HCT116 (cell line): ENCODE results near the gene RANBP10. TPM values are rescaled to one million over a fixed set of nuclear protein-coding genes. Genes with fewer than 3 reads are reported as not detected.

Experiments
- ATAC-seq: fragments of 200-7000 bp; cut with Tn5 transposase; 2 replicates; pipeline ENCODE4 v1.9.1; 2020; ENCODE audit warnings: mild to moderate bottlenecking, moderate library complexity
- BruUV-seq: library from RNA; stranded (reverse); fragments of 400-500 nt; replicated peaks from 2 replicates; lab custom pipeline; 2021; lab: Mats Ljungman, UMichigan
- CTCF ChIA-PET: fragments of 300-600 bp; sonication (Branson Sonifier 250); formaldehyde crosslinking; loops from one replicate; lab custom pipeline; 2021; ENCODE audit warnings: antibody characterized with exemption; lab: Charles Lee
- POLR2A ChIA-PET: fragments of 300-600, 350-600 bp; sonication (Branson Sonifier 250); formaldehyde crosslinking; loops from one replicate; lab custom pipeline; 2021; ENCODE audit warnings: antibody characterized with exemption; lab: Charles Lee
- RAD21 ChIA-PET, 2 experiments: fragments of 300-600 bp; sonication (Branson Sonifier 250); formaldehyde crosslinking; loops; one replicate each; lab custom pipeline; 2023; ENCODE audit warnings: low total read pairs in 2 of 2; ENCODE audit not compliant: uncharacterized antibody in 2 of 2, unreplicated experiment in 2 of 2, low non-redundant PET in 1 of 2; lab: Charles Lee
- DNase-seq: peaks from one replicate; pipeline ENCODE4 v3.0.0-alpha.2; 2010; ENCODE audit warnings: low read depth, low spot score
- H2AFZ ChIP-seq: fragments of 200-600 bp; shearing (Covaris generic), sonication (generic); 2 replicates; pipeline ENCODE4 v1.6.1; 2017; ENCODE audit warnings: low read depth, mixed run types, mixed read lengths, antibody characterized with exemption, low read length; ENCODE audit not compliant: poor library complexity, severe bottlenecking
- H3K27ac ChIP-seq: 2 replicates; pipeline ENCODE4 v1.5.1; 2012; ENCODE audit warnings: low read depth, low read length
- H3K27me3 ChIP-seq: fragments of 200-600 bp; sonication (generic); 2 replicates; pipeline ENCODE4 v1.6.1; 2016; ENCODE audit warnings: mixed run types, low read length, mixed read lengths; ENCODE audit not compliant: insufficient read depth
- H3K36me3 ChIP-seq, 2 experiments: fragments of 200-500 bp in 1 of 2; fragments of 200-600 bp in 1 of 2; sonication (Bioruptor generic) in 1 of 2; sonication (generic) in 1 of 2; 2 replicates each; pipeline versions ENCODE4 v1.5.1 to v1.6.1; 2014 to 2016; ENCODE audit warnings: low read length in 2 of 2, inconsistent platforms in 1 of 2, mixed read lengths in 1 of 2, mixed run types in 1 of 2; ENCODE audit not compliant: insufficient read depth in 2 of 2, control insufficient read depth in 1 of 2
- H3K4me1 ChIP-seq, 2 experiments: fragments of 200-600 bp in 1 of 2; sonication (generic) in 1 of 2; 2 replicates each; pipeline versions ENCODE4 v1.5.1 to v1.6.1; 2012 to 2017; ENCODE audit warnings: low read length in 2 of 2, inconsistent platforms in 1 of 2, mild to moderate bottlenecking in 1 of 2, mixed read lengths in 1 of 2, mixed run types in 1 of 2, moderate library complexity in 1 of 2; ENCODE audit not compliant: insufficient read depth in 2 of 2, control insufficient read depth in 1 of 2
- H3K4me2 ChIP-seq: fragments of 200-600 bp; sonication (generic); 2 replicates; pipeline ENCODE4 v1.6.1; 2017; ENCODE audit warnings: mixed run types, low read length, mixed read lengths
- H3K4me3 ChIP-seq, 2 experiments: fragments of 200-600 bp in 1 of 2; sonication (generic) in 1 of 2; replicated peaks in 1 of 2; 2 replicates each; pipeline ENCODE4 v1.5.1; 2011 to 2016; ENCODE audit warnings: low read length in 2 of 2, control low read depth in 1 of 2, low read depth in 1 of 2, mild to moderate bottlenecking in 1 of 2, mixed read lengths in 1 of 2, mixed run types in 1 of 2
- H3K79me2 ChIP-seq: fragments of 200-600 bp; sonication (generic); 2 replicates; pipeline ENCODE4 v1.6.1; 2017; ENCODE audit warnings: mild to moderate bottlenecking, mixed run types, low read length, moderate library complexity, mixed read lengths; ENCODE audit not compliant: insufficient read depth
- H3K9ac ChIP-seq: fragments of 200-600 bp; sonication (generic); 2 replicates; pipeline ENCODE4 v1.6.1; 2016; ENCODE audit warnings: low read length, mixed read lengths
- H3K9me2 ChIP-seq: fragments of 200-600 bp; sonication (generic), shearing (Covaris generic); 2 replicates; pipeline ENCODE4 v1.6.1; 2017; ENCODE audit warnings: mixed run types, mild to moderate bottlenecking, moderate library complexity; ENCODE audit not compliant: insufficient read depth
- H3K9me3 ChIP-seq, 2 experiments: fragments of 200-500 bp in 1 of 2; fragments of 200-600 bp in 1 of 2; sonication (Bioruptor generic) in 1 of 2; sonication (generic) in 1 of 2; 2 replicates each; pipeline ENCODE4 v1.6.1; 2014 to 2017; ENCODE audit warnings: low read length in 2 of 2, mixed read lengths in 2 of 2, inconsistent platforms in 1 of 2, low read depth in 1 of 2, mild to moderate bottlenecking in 1 of 2, mixed run types in 1 of 2, moderate library complexity in 1 of 2; ENCODE audit not compliant: control insufficient read depth in 1 of 2, insufficient read depth in 1 of 2
- H4K20me1 ChIP-seq: fragments of 200-600 bp; sonication (generic), shearing (Covaris generic); 2 replicates; pipeline ENCODE4 v1.6.1; 2017; ENCODE audit warnings: mixed run types, mild to moderate bottlenecking, moderate library complexity; ENCODE audit not compliant: insufficient read depth
- EGR1 ChIP-seq: IDR thresholded peaks from 2 replicates; pipeline ENCODE4 v1.6.1; 2012; ENCODE audit warnings: low read depth
- MAX ChIP-seq: IDR thresholded peaks from 2 replicates; pipeline ENCODE4 v1.6.1; 2012
- POLR2AphosphoS5 ChIP-seq: IDR thresholded peaks from 2 replicates; pipeline ENCODE4 v1.6.1; 2011; ENCODE audit warnings: mild to moderate bottlenecking, low read depth, low read length, moderate library complexity
- SIN3A ChIP-seq: IDR thresholded peaks from 2 replicates; pipeline ENCODE4 v1.6.1; 2012; ENCODE audit warnings: low read depth
- SRF ChIP-seq: IDR thresholded peaks from 2 replicates; pipeline ENCODE4 v1.6.1; 2012; ENCODE audit warnings: low read depth
- TCF7L2 ChIP-seq: IDR thresholded peaks from 2 replicates; pipeline ENCODE4 v1.7.0; 2011; ENCODE audit warnings: borderline replicate concordance, inconsistent platforms; ENCODE audit not compliant: insufficient read depth, insufficient read length; ENCODE audit errors: extremely low read depth
- intact Hi-C: fragments of 100-400 bp; cut with micrococcal nuclease; formaldehyde crosslinking; loops from 2 replicates; pipeline ENCODE4 v1.10.0; 2022
- total RNA-seq: library from RNA; stranded (reverse); gene quantifications from one replicate; pipeline ENCODE4 v1.2.1, GENCODE V29; 2021; ENCODE audit not compliant: unreplicated experiment
- TF ChIP-seq, protein P1 (sequence below), 3 experiments: fragments of 200-600 bp in 1 of 3; sonication (generic) in 1 of 3; IDR thresholded peaks in 2 of 3; conservative IDR thresholded peaks in 1 of 3; 2 replicates each; pipeline ENCODE4 v1.5.1; 2012 to 2017; ENCODE audit warnings: low read depth in 2 of 3, low read length in 2 of 3, antibody characterized with exemption in 1 of 3, borderline replicate concordance in 1 of 3, control low read depth in 1 of 3, mild to moderate bottlenecking in 1 of 3, mixed read lengths in 1 of 3, mixed run types in 1 of 3, moderate library complexity in 1 of 3; ENCODE audit not compliant: insufficient read depth in 1 of 3
- TF ChIP-seq, protein P2 (sequence below): IDR thresholded peaks from 2 replicates; pipeline ENCODE4 v1.6.1; 2012

RANBP10 gene
- total RNA-seq, 1 experiment from 2014 or later = 16.9 TPM

GRCh38 chr16:67796099-67796718 lies 10.2 kb downstream of the RANBP10 start:
- Histone ChIP-seq H3K4me3 (no peak overlapping the region), H3K9ac (no peak overlapping the region), H3K27ac (no peak overlapping the region), H3K36me3 (no peaks in the 10 kb centered on the region; a peak in 1 of 4 replicates), H3K4me2 (no peak overlapping the region), H3K9me2 (no peaks in the 10 kb centered on the region), H3K4me1 (peaks cover 0 to 8% of the 10 kb centered on the region in 2 experiments; a peak in 1 of 4 replicates), H3K27me3 (no peaks in the 10 kb centered on the region), H3K9me3 (no peaks in the 10 kb centered on the region), H2AFZ (no peak overlapping the region), H4K20me1 (no peaks in the 10 kb centered on the region), H3K79me2 (peaks cover 13% of the 10 kb centered on the region; the same call in 1 of the 2 replicates)
- no TSS peak for BruUV-seq
- ChIA-PET CTCF (interaction anchor here (1.1 kb wide), 1 partner anchor 10 kb away, joined by 3 read pairs; the partner anchor contains the start of genes RANBP10 and TSNAXIP1), POLR2A (no interaction called here), RAD21 (no interaction called here)
- no peak for ATAC-seq
- TF ChIP-seq TCF7L2 = no peak
- intact Hi-C loops = no loop called here
- no peak for DNase-seq

DNA sequence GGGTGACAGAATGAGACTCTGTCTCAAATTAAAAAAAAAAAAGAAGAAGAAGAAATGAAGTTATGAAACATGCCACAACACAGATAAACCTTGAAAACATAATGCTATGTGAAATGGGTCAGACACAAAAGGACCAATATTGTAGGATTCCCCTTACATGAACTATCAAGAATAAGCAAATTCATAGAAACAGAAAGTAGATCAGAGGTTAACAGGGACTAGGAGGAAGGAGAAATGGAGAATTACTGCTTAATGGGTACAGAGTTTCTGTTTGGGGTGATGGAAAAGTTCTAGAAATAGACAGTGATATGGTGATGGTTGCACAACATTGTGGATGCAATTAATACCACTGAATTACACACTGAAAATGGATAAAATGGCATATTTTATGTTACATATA lies 16.3 kb downstream of the RANBP10 start:
- TF ChIP-seq EGR1 (no peak), POLR2AphosphoS5 (no peak), MAX (no peak), SIN3A (no peak), SRF (no peak)
- TF ChIP-seq, protein P1, sequence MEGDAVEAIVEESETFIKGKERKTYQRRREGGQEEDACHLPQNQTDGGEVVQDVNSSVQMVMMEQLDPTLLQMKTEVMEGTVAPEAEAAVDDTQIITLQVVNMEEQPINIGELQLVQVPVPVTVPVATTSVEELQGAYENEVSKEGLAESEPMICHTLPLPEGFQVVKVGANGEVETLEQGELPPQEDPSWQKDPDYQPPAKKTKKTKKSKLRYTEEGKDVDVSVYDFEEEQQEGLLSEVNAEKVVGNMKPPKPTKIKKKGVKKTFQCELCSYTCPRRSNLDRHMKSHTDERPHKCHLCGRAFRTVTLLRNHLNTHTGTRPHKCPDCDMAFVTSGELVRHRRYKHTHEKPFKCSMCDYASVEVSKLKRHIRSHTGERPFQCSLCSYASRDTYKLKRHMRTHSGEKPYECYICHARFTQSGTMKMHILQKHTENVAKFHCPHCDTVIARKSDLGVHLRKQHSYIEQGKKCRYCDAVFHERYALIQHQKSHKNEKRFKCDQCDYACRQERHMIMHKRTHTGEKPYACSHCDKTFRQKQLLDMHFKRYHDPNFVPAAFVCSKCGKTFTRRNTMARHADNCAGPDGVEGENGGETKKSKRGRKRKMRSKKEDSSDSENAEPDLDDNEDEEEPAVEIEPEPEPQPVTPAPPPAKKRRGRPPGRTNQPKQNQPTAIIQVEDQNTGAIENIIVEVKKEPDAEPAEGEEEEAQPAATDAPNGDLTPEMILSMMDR (IDR thresholded peaks at IDR 0.05 in 2 of 3, conservative IDR thresholded peaks at IDR 0.05 in 1 of 3; ENCODE audit: borderline replicate concordance in 1 of 3, insufficient read depth in 1 of 3, low read depth in 2 of 3, low read length in 2 of 3) = no peak
- TF ChIP-seq, protein P2, sequence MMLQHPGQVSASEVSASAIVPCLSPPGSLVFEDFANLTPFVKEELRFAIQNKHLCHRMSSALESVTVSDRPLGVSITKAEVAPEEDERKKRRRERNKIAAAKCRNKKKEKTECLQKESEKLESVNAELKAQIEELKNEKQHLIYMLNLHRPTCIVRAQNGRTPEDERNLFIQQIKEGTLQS = no peak
- POLR2A ChIA-PET = no interaction called here
- Histone ChIP-seq H4K20me1 (no peaks in the 10 kb centered on the region), H3K9me2 (no peaks in the 10 kb centered on the region), H3K4me1 (no peaks in the 10 kb centered on the region), H3K79me2 (peaks cover 8% of the 10 kb centered on the region), H2AFZ (no peak overlapping the region), H3K4me3 (no peak overlapping the region), H3K27ac (no peak overlapping the region), H3K9me3 (no peaks in the 10 kb centered on the region), H3K4me2 (no peak overlapping the region), H3K36me3 (no peaks in the 10 kb centered on the region), H3K9ac (no peak overlapping the region), H3K27me3 (no peaks in the 10 kb centered on the region)
- RAD21 ChIA-PET = no interaction called here
- CTCF ChIA-PET = no interaction called here
- DNase-seq = no peak
- no peak for ATAC-seq
- BruUV-seq = no TSS peak
- intact Hi-C loops = no loop called here
